HCT116 (cell line): ENCODE results near the gene RPL18A. TPM values are rescaled to one million over a fixed set of nuclear protein-coding genes. Genes with fewer than 3 reads are reported as not detected.

Experiments
- ATAC-seq: fragments of 200-7000 bp; cut with Tn5 transposase; 2 replicates; pipeline ENCODE4 v1.9.1; 2020; ENCODE audit warnings: mild to moderate bottlenecking, moderate library complexity
- BruUV-seq: library from RNA; stranded (reverse); fragments of 400-500 nt; replicated peaks from 2 replicates; lab custom pipeline; 2021; lab: Mats Ljungman, UMichigan
- CTCF ChIA-PET: fragments of 300-600 bp; sonication (Branson Sonifier 250); formaldehyde crosslinking; loops from one replicate; lab custom pipeline; 2021; ENCODE audit warnings: antibody characterized with exemption; lab: Charles Lee
- POLR2A ChIA-PET: fragments of 300-600, 350-600 bp; sonication (Branson Sonifier 250); formaldehyde crosslinking; loops from one replicate; lab custom pipeline; 2021; ENCODE audit warnings: antibody characterized with exemption; lab: Charles Lee
- RAD21 ChIA-PET, 2 experiments: fragments of 300-600 bp; sonication (Branson Sonifier 250); formaldehyde crosslinking; loops; one replicate each; lab custom pipeline; 2023; ENCODE audit warnings: low total read pairs in 2 of 2; ENCODE audit not compliant: uncharacterized antibody in 2 of 2, unreplicated experiment in 2 of 2, low non-redundant PET in 1 of 2; lab: Charles Lee
- DNase-seq: peaks from one replicate; pipeline ENCODE4 v3.0.0-alpha.2; 2010; ENCODE audit warnings: low read depth, low spot score
- H2AFZ ChIP-seq: fragments of 200-600 bp; shearing (Covaris generic), sonication (generic); 2 replicates; pipeline ENCODE4 v1.6.1; 2017; ENCODE audit warnings: low read depth, mixed run types, mixed read lengths, antibody characterized with exemption, low read length; ENCODE audit not compliant: poor library complexity, severe bottlenecking
- H3K27ac ChIP-seq: 2 replicates; pipeline ENCODE4 v1.5.1; 2012; ENCODE audit warnings: low read depth, low read length
- H3K27me3 ChIP-seq: fragments of 200-600 bp; sonication (generic); 2 replicates; pipeline ENCODE4 v1.6.1; 2016; ENCODE audit warnings: mixed run types, low read length, mixed read lengths; ENCODE audit not compliant: insufficient read depth
- H3K36me3 ChIP-seq, 2 experiments: fragments of 200-500 bp in 1 of 2; fragments of 200-600 bp in 1 of 2; sonication (Bioruptor generic) in 1 of 2; sonication (generic) in 1 of 2; 2 replicates each; pipeline versions ENCODE4 v1.5.1 to v1.6.1; 2014 to 2016; ENCODE audit warnings: low read length in 2 of 2, inconsistent platforms in 1 of 2, mixed read lengths in 1 of 2, mixed run types in 1 of 2; ENCODE audit not compliant: insufficient read depth in 2 of 2, control insufficient read depth in 1 of 2
- H3K4me1 ChIP-seq, 2 experiments: fragments of 200-600 bp in 1 of 2; sonication (generic) in 1 of 2; 2 replicates each; pipeline versions ENCODE4 v1.5.1 to v1.6.1; 2012 to 2017; ENCODE audit warnings: low read length in 2 of 2, inconsistent platforms in 1 of 2, mild to moderate bottlenecking in 1 of 2, mixed read lengths in 1 of 2, mixed run types in 1 of 2, moderate library complexity in 1 of 2; ENCODE audit not compliant: insufficient read depth in 2 of 2, control insufficient read depth in 1 of 2
- H3K4me2 ChIP-seq: fragments of 200-600 bp; sonication (generic); 2 replicates; pipeline ENCODE4 v1.6.1; 2017; ENCODE audit warnings: mixed run types, low read length, mixed read lengths
- H3K4me3 ChIP-seq, 2 experiments: fragments of 200-600 bp in 1 of 2; sonication (generic) in 1 of 2; replicated peaks in 1 of 2; 2 replicates each; pipeline ENCODE4 v1.5.1; 2011 to 2016; ENCODE audit warnings: low read length in 2 of 2, control low read depth in 1 of 2, low read depth in 1 of 2, mild to moderate bottlenecking in 1 of 2, mixed read lengths in 1 of 2, mixed run types in 1 of 2
- H3K79me2 ChIP-seq: fragments of 200-600 bp; sonication (generic); 2 replicates; pipeline ENCODE4 v1.6.1; 2017; ENCODE audit warnings: mild to moderate bottlenecking, mixed run types, low read length, moderate library complexity, mixed read lengths; ENCODE audit not compliant: insufficient read depth
- H3K9ac ChIP-seq: fragments of 200-600 bp; sonication (generic); 2 replicates; pipeline ENCODE4 v1.6.1; 2016; ENCODE audit warnings: low read length, mixed read lengths
- H3K9me2 ChIP-seq: fragments of 200-600 bp; sonication (generic), shearing (Covaris generic); 2 replicates; pipeline ENCODE4 v1.6.1; 2017; ENCODE audit warnings: mixed run types, mild to moderate bottlenecking, moderate library complexity; ENCODE audit not compliant: insufficient read depth
- H3K9me3 ChIP-seq, 2 experiments: fragments of 200-500 bp in 1 of 2; fragments of 200-600 bp in 1 of 2; sonication (Bioruptor generic) in 1 of 2; sonication (generic) in 1 of 2; 2 replicates each; pipeline ENCODE4 v1.6.1; 2014 to 2017; ENCODE audit warnings: low read length in 2 of 2, mixed read lengths in 2 of 2, inconsistent platforms in 1 of 2, low read depth in 1 of 2, mild to moderate bottlenecking in 1 of 2, mixed run types in 1 of 2, moderate library complexity in 1 of 2; ENCODE audit not compliant: control insufficient read depth in 1 of 2, insufficient read depth in 1 of 2
- H4K20me1 ChIP-seq: fragments of 200-600 bp; sonication (generic), shearing (Covaris generic); 2 replicates; pipeline ENCODE4 v1.6.1; 2017; ENCODE audit warnings: mixed run types, mild to moderate bottlenecking, moderate library complexity; ENCODE audit not compliant: insufficient read depth
- ATF3 ChIP-seq: IDR thresholded peaks from 2 replicates; pipeline ENCODE4 v1.6.1; 2012
- EGR1 ChIP-seq: IDR thresholded peaks from 2 replicates; pipeline ENCODE4 v1.6.1; 2012; ENCODE audit warnings: low read depth
- FOSL1 ChIP-seq: IDR thresholded peaks from 2 replicates; pipeline ENCODE4 v1.6.1; 2012; ENCODE audit warnings: low read depth
- POLR2A ChIP-seq: IDR thresholded peaks from 2 replicates; pipeline ENCODE4 v1.7.0; 2011; ENCODE audit warnings: borderline replicate concordance; ENCODE audit not compliant: insufficient read depth, insufficient read length; ENCODE audit errors: extremely low read depth
- POLR2AphosphoS5 ChIP-seq: IDR thresholded peaks from 2 replicates; pipeline ENCODE4 v1.6.1; 2011; ENCODE audit warnings: mild to moderate bottlenecking, low read depth, low read length, moderate library complexity
- RAD21 ChIP-seq: IDR thresholded peaks from 2 replicates; pipeline ENCODE4 v1.6.1; 2012; ENCODE audit warnings: low read depth, mild to moderate bottlenecking
- SP1 ChIP-seq: IDR thresholded peaks from 2 replicates; pipeline ENCODE4 v1.6.1; 2012; ENCODE audit warnings: low read depth
- SRF ChIP-seq: IDR thresholded peaks from 2 replicates; pipeline ENCODE4 v1.6.1; 2012; ENCODE audit warnings: low read depth
- intact Hi-C: fragments of 100-400 bp; cut with micrococcal nuclease; formaldehyde crosslinking; loops from 2 replicates; pipeline ENCODE4 v1.10.0; 2022
- total RNA-seq: library from RNA; stranded (reverse); gene quantifications from one replicate; pipeline ENCODE4 v1.2.1, GENCODE V29; 2021; ENCODE audit not compliant: unreplicated experiment

RPL18A gene
- total RNA-seq, 1 experiment from 2014 or later = 3,525 TPM

DNA sequence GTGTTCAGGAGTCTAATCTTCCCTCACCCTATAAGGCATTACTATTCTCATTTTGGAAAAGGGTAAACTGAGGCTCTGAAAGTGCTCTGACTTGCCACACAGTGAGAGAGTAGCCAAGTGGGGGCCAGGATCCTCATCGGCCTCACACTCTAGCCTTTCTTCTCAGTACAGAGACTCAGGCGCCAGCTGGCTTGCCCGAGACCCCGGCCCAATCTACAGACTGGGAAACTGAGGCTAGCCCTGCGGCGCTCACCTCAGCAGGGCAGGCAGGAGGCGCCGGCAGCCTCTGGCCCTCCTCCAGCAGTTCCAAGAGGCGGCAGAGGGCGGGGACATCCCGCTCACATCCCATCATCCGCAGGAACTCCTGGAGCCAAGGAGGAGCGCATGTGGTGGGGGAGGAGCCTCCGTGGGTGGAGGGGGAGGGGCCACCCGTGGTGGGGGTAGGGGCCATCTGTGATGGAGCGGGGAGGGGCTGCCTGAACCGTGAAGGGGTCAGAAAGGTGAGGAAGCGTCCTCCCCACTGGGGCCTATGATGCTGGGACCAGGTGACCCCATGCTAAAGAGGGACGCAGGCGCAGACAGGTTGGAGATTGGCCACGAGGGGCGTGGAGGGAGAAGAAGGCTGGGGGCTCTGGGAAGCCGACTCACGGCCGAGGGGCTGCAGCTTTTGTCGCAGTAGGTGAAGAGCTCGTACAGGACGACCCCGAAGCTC is 29.7 kb upstream of the RPL18A start (continued):
- TF ChIP-seq ATF3 = no peak
- no peak for TF ChIP-seq RAD21
- no peak for TF ChIP-seq FOSL1
- no peak for TF ChIP-seq SRF
- no peak for TF ChIP-seq POLR2A

- DNase-seq = peak; percentile 91
- H3K4me2 ChIP-seq = peak overlapping the region; percentile 97
- no peaks in the 10 kb centered on the region for H3K79me2 ChIP-seq
- peak overlapping the region; percentile 66 to 74 for H3K4me3 ChIP-seq
- ChIA-PET RAD21 (interaction anchor here (0.5 to 1.0 kb wide), 6 partner anchors 12 to 102 kb away, joined by 3 to 7 read pairs (median 4); partner anchors contain the start of genes CCDC124 (in 1 of the 2) and RPL18A (in 1 of the 2)), POLR2A (interaction anchor here (0.6 to 2.4 kb wide), 18 partner anchors 11 to 763 kb away, joined by 3 to 37 read pairs (median 4); partner anchors contain the start of genes B3GNT3 and RPL18A), CTCF (interaction anchor here (0.6 to 1.4 kb wide), 13 partner anchors 9 to 390 kb away, joined by 3 to 17 read pairs (median 3); partner anchors contain the start of gene RPL18A)
- H3K9ac ChIP-seq = peak overlapping the region; percentile 77
- intact Hi-C loops = no loop called here
- H4K20me1 ChIP-seq = no peaks in the 10 kb centered on the region
- no peaks in the 10 kb centered on the region for H3K36me3 ChIP-seq
- H3K9me3 ChIP-seq = no peaks in the 10 kb centered on the region
- H3K9me2 ChIP-seq = no peaks in the 10 kb centered on the region
- H3K4me1 ChIP-seq = peaks cover 15 to 34% of the 10 kb centered on the region in 2 experiments
- peak; percentile 85 for ATAC-seq
- BruUV-seq = no TSS peak
- no peak overlapping the region for H2AFZ ChIP-seq
- peak overlapping the region; percentile 97 for H3K27ac ChIP-seq
- TF ChIP-seq SP1 = peak; percentile 42; the same call in 1 of the 2 replicates
- 0 out of 2 replicates have a peak, but pooled peaks have one; percentile 33 for TF ChIP-seq EGR1
- TF ChIP-seq POLR2AphosphoS5 = peak; percentile 49
- no peak for TF ChIP-seq ATF3
- TF ChIP-seq, all 23 proteins: peak for 3
- H3K27me3 ChIP-seq = no peaks in the 10 kb centered on the region
Observed at GRCh38 chr19:17830567-17831418, 28.9 kb upstream of the RPL18A start.
